HG02852 (cell line): ENCODE results near the gene MERTK.
"Not testable (repeated sequence)": the region's sequence is repeated elsewhere in the genome, so short reads cannot be mapped to it uniquely, and the experiment has no call there.

Experiments
- ATAC-seq: cut with Tn5 transposase; IDR thresholded peaks from one replicate; pipeline ENCODE4 v1.9.1; 2021; ENCODE audit warnings: mild to moderate bottlenecking, moderate library complexity; ENCODE audit not compliant: unreplicated experiment

Gene MERTK

GRCh38 chr2:111909079-111909478, 10.7 kb downstream of the MERTK start:
- ATAC-seq, result no peak

DNA sequence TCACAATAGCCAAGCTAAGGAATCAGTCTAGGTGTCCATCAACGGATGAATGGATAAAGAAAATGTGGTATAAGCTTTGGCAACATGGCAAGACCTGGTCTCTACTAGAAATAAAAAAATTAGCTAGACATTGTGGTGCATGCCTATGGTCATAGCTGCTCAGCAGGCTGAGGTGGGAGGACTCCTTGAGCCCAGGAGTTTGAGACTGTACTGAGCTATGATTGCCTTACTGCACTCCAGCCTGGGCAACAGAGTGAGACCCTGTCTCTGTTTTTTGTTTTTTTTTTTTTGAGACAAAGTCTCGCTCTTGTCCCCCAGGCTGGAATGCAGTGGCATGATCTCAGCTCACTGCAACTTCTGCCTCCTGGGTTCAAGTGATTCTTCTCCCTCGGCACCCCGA, 11.6 kb downstream of the MERTK start:
- not testable (repeated sequence) for ATAC-seq

DNA sequence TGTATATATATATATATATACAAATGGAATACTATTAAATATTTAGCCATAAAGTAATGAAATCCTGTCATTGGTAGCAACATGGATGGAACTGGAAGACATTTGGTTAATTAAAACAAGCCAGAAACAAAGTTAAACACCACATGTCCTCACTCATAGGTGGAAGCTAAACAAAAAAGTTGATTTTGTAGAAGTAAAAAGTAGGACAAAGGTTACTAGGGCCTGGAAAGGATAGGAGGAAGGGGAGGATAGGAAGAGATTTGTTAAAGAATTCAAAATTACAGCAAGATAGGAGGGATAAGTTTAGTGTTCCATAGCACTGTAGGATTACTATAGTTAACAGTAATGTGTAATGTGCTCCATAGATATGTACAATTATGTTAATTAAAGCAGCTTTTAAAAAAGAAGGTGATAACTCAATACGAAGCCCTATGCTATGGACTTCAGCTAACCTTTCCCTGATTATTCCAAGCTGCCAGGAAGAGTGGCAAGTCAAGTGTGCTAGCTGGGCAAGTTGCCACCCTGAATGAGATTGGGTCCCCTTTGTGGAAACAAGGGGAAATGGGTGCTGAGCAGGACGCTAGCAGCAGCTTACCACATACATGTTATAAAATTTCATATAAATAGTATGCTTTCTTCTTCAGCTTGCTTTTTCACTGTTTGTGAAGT, 12.3 kb downstream of the MERTK start:
- no peak for ATAC-seq

GRCh38 chr2:111911295-111911977, 13.0 kb downstream of the MERTK start:
- ATAC-seq, result not testable (repeated sequence)

DNA sequence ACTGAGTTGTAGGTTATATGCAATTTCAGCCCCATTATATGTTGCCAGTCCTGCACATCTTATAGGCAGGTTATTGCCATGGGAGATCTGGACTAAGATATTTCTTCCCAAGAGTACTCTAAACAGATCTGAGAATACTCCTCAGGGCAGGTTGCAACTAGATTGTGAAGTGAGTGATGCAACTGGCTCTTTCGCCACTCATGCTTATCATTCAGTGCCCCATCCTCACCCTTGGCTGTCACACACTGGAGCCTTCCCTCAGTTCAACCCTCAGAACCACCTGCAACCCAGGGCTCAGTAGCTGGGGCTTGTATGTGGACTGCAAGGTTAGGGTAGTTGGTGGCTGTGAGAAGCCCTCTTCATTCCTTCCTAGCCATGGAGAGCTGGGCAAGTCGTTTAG, 14.1 kb downstream of the MERTK start:
- no peak for ATAC-seq

GRCh38 chr2:111917106-111917505, 18.7 kb downstream of the MERTK start:
- no peak for ATAC-seq

- no peak for ATAC-seq
These were observed 20.0 kb downstream of the MERTK start for GRCh38 chr2:111918383-111918806.

DNA sequence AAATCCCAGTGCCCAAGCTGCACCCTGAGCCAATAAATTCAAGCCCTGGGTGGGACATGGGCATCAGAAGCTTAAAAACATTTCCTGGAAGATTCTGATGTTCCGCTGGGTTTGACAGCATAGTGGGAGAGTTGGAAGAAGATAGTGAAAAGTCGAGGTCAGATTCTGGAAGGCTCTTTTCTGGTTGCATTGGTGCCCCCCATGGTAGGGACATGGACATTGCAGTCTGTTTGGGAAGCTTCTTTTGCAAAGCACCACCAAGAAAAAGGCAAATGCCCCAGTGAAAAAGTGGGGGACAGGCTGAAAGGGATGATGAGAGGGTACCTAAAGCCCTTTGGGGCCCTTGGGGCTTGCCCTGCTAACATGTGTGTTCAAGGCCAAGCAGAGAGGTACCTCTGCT, 21.0 kb downstream of the MERTK start:
- ATAC-seq, result no peak

- ATAC-seq, result no peak
These were observed 21.6 kb downstream of the MERTK start for GRCh38 chr2:111919794-111920608.

- ATAC-seq, result no peak
These were observed 24.9 kb downstream of the MERTK start for GRCh38 chr2:111923276-111923804.

DNA sequence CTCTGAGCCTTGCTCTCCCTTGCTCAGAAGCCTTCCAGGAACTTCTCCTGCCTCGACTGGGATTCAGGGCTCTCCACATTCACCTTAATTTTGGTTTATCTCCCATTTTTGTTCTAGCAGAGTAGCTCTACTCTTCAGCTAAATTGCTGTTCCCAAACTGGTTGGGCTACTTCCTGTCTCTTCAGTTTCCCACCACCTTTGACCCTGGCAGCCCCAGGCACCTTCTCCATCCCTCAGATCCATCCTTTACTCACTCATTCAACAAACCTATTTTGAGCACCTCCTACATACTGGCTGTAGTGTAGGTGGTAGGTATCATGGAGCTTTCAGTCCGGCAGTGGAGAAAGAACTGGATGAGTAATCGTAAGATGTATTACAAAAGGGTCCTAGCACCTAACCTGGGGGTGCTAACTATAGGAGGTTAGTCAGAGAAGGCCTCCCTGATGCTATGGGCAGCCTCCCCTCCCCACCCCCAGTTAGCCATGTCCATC, 26.3 kb downstream of the MERTK start:
- no peak for ATAC-seq

GRCh38 chr2:111927723-111928122, 29.3 kb downstream of the MERTK start:
- no peak for ATAC-seq

- no peak for ATAC-seq
These were observed 32.0 kb downstream of the MERTK start for GRCh38 chr2:111930409-111930808.

DNA sequence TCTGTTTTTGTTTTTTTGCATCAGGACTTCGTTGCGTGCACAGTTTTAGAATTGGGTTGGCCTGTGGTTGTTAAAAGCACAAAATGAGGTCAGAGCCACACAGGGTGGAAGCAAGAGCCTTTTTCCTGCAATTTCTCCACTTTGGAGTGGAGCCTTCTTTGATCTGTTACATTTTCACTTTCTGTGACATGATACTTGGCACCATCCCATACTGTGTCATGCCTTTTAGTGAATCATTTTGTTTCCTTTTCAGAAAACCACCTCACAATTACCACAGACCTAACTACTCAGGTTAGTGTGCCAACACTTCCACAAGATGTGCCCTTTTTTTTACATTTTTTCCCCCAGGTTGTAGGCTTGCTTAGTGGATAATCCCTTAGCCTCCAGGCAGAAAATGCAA, 32.5 kb downstream of the MERTK start:
- ATAC-seq, result no peak

GRCh38 chr2:111932841-111933291, 34.5 kb downstream of the MERTK start:
- ATAC-seq, result no peak

DNA sequence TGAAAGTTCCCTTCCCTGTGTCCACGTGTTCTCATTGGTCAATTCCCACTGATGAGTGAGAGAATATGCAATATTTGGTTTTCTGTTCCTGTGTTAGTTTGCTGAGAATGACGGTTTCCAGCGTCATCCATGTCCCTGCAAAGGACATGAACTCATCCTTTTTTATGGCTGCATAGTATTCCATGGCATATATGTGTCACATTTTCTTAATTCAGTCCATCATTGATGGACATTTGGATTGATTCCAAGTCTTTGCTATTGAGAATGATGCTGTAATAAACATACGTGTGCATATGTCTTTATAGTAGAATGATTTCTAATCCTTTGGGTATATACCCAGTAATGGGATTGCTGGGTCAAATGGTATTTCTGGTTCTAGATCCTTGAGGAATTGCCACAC, 35.5 kb downstream of the MERTK start:
- ATAC-seq, result not testable (repeated sequence)

DNA sequence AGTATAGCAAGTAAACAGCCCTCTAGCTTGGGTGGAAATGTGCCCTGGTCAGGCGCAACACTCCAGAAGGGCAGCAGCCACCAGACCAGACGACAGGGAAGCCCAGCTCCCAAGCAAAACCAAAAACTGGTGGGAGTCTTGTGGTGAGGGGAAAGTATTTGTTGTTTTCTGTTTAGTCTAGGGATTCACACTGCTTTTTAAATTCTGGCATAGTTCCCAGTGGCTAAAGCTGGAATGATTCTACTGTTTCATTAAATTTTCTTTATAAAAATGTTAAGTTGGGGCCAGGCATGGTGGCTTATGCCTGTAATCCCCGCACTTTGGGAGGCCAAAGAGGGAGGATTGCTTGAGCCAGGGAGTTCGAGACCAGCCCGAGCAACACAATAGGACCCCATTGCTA, 38.5 kb downstream of the MERTK start:
- ATAC-seq, result no peak

DNA sequence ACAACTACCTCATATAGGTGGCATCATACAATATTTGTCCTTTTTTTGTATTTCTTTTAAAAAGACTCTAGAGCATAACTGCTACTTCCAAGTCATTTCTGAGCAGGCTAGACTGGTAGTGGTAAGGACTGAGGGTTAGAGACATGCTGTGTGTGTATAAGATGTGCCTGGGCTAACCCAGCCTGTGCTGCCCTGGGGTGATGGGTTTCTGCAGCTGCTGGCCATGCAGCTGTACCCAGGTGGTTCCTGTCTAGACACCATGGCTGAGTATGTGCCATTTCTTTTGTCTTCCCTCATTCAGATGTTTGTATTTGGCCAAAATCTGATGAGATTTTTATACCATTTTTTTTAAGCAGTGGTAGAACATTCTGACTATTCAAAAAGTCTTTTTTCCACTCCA, 40.0 kb downstream of the MERTK start:
- no peak for ATAC-seq

DNA sequence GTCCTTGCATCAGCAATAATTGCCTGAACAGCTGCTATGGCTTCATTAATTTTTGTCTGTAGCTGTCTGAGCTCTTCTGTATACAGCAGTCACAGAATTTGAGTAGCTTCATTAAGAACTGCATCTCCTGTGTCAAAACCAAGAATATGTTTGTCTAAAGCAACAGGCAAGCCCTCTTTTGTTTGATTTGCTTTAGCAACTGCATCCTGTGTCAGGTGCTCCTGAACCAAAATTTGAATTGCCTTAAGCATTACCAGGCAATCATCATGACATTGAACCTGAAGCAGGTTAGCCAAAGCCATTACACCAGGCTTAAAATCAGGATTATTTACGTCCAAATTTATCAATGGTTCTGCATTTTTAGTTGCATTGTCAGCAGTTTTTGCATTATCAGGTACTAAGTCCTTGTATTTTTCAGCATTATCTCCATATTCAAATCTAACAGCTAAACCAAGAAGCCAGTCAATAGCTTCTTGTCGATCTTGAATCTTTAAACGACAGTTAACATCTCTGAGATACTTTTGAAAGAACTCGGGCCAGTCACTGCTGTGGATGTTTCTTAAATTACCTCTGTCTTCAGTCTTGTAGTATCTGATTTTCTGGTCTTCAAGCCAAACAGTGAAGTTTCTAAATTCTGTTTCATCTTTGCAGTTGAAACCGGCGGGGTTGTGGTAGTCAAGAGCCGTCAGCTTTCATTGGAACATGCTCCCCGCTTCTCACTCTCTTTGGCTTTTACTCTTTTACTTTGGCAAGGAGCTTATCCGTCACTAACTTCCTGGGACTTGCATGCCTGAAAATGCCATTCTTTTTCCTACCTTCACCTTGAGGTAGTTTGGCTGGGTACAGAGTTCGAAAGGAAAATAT, 42.2 kb downstream of the MERTK start:
- no peak for ATAC-seq

GRCh38 chr2:111941531-111941930, 43.1 kb downstream of the MERTK start:
- no peak for ATAC-seq
